Lower leg skin (tissue), 4 donors: Measurements from ENCODE around the gene SLC38A1. TPM values are rescaled to one million over a fixed set of nuclear protein-coding genes. Genes with fewer than 3 reads are reported as not detected.

ENCODE experiments used
- DNase-seq, 2 donors: peaks; one replicate each; pipeline ENCODE4 v3.0.0-alpha.2; 2019; ENCODE audit warnings: low spot score in 2 of 2
- H3K4me3 ChIP-seq: fragments of 200-600 bp; sonication (generic); 2 replicates; pipeline ENCODE4 v1.5.1; 2017; ENCODE audit warnings: mild to moderate bottlenecking, low read depth; ENCODE audit not compliant: poor library complexity, severe bottlenecking
- CTCF ChIP-seq, 3 donors: fragments of 450-650 bp; IDR thresholded peaks; one replicate each; pipeline ENCODE4 v1.5.1; 2016; ENCODE audit warnings: antibody characterized with exemption in 3 of 3, mild to moderate bottlenecking in 3 of 3, moderate library complexity in 2 of 3
- POLR2A ChIP-seq, 2 donors: fragments of 450-650 bp; IDR thresholded peaks; one replicate each; pipeline ENCODE4 v1.6.1; 2016 to 2017; ENCODE audit warnings: antibody characterized with exemption in 2 of 2, mild to moderate bottlenecking in 1 of 2, moderate library complexity in 1 of 2
- WGBS, 2 donors: methylation state at CpG; one replicate each; pipeline ENCODE4 v1.1.5; 2018; 5-methylcytosine and 5-hydroxymethylcytosine counted together
- intact Hi-C: fragments of 100-400 bp; cut with DNase I; formaldehyde crosslinking; loops from one replicate; pipeline ENCODE4 v1.15.0; 2023; ENCODE audit warnings: low total_unique reads
- total RNA-seq, 4 donors: library from RNA; depleted of rRNA; stranded (reverse); fragments of >200 nt; gene quantifications; one replicate each; pipeline ENCODE4 v1.1.0, GENCODE V29; 2016

SLC38A1 gene
- total RNA-seq, 4 donors from 2014 or later, result 87.3 to 118 (median 102) TPM

GRCh38 chr12:46160981-46161690, 107.7 kb downstream of the SLC38A1 start:
- TF ChIP-seq POLR2A (IDR thresholded peaks at IDR 0.05) (no peak), CTCF (IDR thresholded peaks at IDR 0.05) (no peak)
- intact Hi-C loops, result no loop called here

GRCh38 chr12:46160101-46160980, 108.5 kb downstream of the SLC38A1 start:
- intact Hi-C loops, result no loop called here
- no peak for TF ChIP-seq CTCF (IDR thresholded peaks at IDR 0.05)
- TF ChIP-seq POLR2A (IDR thresholded peaks at IDR 0.05), result no peak
- no peak overlapping the region for H3K4me3 ChIP-seq
- DNase-seq, result peak in 1 of 2 donors; percentile 62
- 26 to 28% methylated on average over 10 of the region's 10 CpGs for WGBS, 2 donors

More at GRCh38 chr12:46160981-46161690, 107.7 kb downstream of the SLC38A1 start:
- DNase-seq, result no peak
- no peak overlapping the region for H3K4me3 ChIP-seq
- WGBS, 2 donors, result 68 to 79% methylated on average over 4 of the region's 4 CpGs

- intact Hi-C loops, result loop anchor here (10.0 kb wide), 2 partner anchors 205 to 505 kb away; no protein-coding TSS in a partner anchor
- no peak for DNase-seq
- no peak overlapping the region for H3K4me3 ChIP-seq
- 65 to 66% methylated on average over 2 of the region's 2 CpGs for WGBS, 2 donors
- TF ChIP-seq CTCF (IDR thresholded peaks at IDR 0.05) (no peak), POLR2A (IDR thresholded peaks at IDR 0.05) (no peak)
Observed at GRCh38 chr12:46159309-46159901, 109.4 kb downstream of the SLC38A1 start.

GRCh38 chr12:46158501-46158900, 110.3 kb downstream of the SLC38A1 start:
- no peak for DNase-seq
- no peak for TF ChIP-seq POLR2A (IDR thresholded peaks at IDR 0.05)
- no peak for TF ChIP-seq CTCF (IDR thresholded peaks at IDR 0.05)
- intact Hi-C loops, result loop anchor here (10.0 kb wide), 2 partner anchors 206 to 506 kb away; no protein-coding TSS in a partner anchor
- WGBS, 2 donors, result 25 to 29% methylated on average over 1 of the region's 1 CpG
- H3K4me3 ChIP-seq, result no peak overlapping the region

- intact Hi-C loops, result loop anchor here (10.0 kb wide), 2 partner anchors 210 to 510 kb away; no protein-coding TSS in a partner anchor
- WGBS, 2 donors, result 54% methylated on average over 2 of the region's 2 CpGs
- TF ChIP-seq POLR2A (IDR thresholded peaks at IDR 0.05) (no peak), CTCF (IDR thresholded peaks at IDR 0.05) (no peak)
- H3K4me3 ChIP-seq, result no peak overlapping the region
- no peak for DNase-seq
Observed at GRCh38 chr12:46154221-46154985, 114.4 kb downstream of the SLC38A1 start.
